ENCODE results near the gene GRM4.

- TF ChIP-seq CTCF (conservative IDR thresholded peaks at IDR 0.05; ENCODE audit: low read depth, low read length) (no peak), EZH2 (IDR thresholded peaks at IDR 0.05; ENCODE audit: borderline replicate concordance, low read depth, low read length, poor library complexity, severe bottlenecking) (no peak)
These were observed 66.0 kb downstream of the GRM4 start for GRCh38 chr6:34079899-34080298.
